Thoracic aorta (tissue), 2 donors: ENCODE data around the gene ZFP92. TPM values are rescaled to one million over a fixed set of nuclear protein-coding genes. Genes with fewer than 3 reads are reported as not detected.

Experiments
- ATAC-seq: fragments of 150-250 bp; one replicate; pipeline ENCODE4 v1.8.0; 2017; ENCODE audit warnings: low read depth; ENCODE audit not compliant: insufficient number of reproducible peaks, low FRiP score
- DNase-seq: peaks from one replicate; pipeline ENCODE4 v3.0.0-alpha.2; 2020; ENCODE audit warnings: low spot score
- H3K27ac ChIP-seq, 2 donors: fragments of 200-600 bp; sonication (generic); 1 replicate in 1 of 2; 2 replicates in 1 of 2; pipeline ENCODE4 v1.5.1; 2016; ENCODE audit warnings: mild to moderate bottlenecking in 2 of 2, moderate library complexity in 2 of 2
- H3K27me3 ChIP-seq: fragments of 200-600 bp; sonication (generic); replicated peaks from 2 replicates; pipeline ENCODE4 v1.6.0; 2016; ENCODE audit warnings: mild to moderate bottlenecking; ENCODE audit not compliant: insufficient read depth
- H3K36me3 ChIP-seq: fragments of 200-600 bp; sonication (generic); one replicate; pipeline ENCODE4 v1.5.1; 2016
- H3K4me1 ChIP-seq, 2 donors: fragments of 200-600 bp; sonication (generic); 1 replicate in 1 of 2; 2 replicates in 1 of 2; pipeline versions ENCODE4 v1.5.1 to v1.6.0; 2016; ENCODE audit warnings: low read depth in 2 of 2, mild to moderate bottlenecking in 1 of 2; ENCODE audit not compliant: control insufficient read depth in 1 of 2
- H3K4me3 ChIP-seq: fragments of 200-600 bp; sonication (generic); 2 replicates; pipeline ENCODE4 v1.5.1; 2016; ENCODE audit warnings: mild to moderate bottlenecking
- H3K9me3 ChIP-seq: fragments of 200-600 bp; sonication (generic); 2 replicates; pipeline ENCODE4 v1.5.1; 2016
- CTCF ChIP-seq: fragments of 200-600 bp; sonication (generic); IDR thresholded peaks from one replicate; pipeline ENCODE4 v1.5.1; 2019; ENCODE audit warnings: antibody characterized with exemption
- total RNA-seq, 2 donors: library from RNA; depleted of rRNA; stranded (reverse); fragments of >200 nt; gene quantifications; one replicate each; pipeline versions ENCODE4 v1.1.0 to v1.2.3, GENCODE V29; 2016

ZFP92 gene
- total RNA-seq, 2 donors from 2014 or later, result 0.95 to 1.2 TPM

- Histone ChIP-seq H3K4me1 (no peaks in the 10 kb centered on the region), H3K27ac (no peak overlapping the region), H3K27me3 (no peaks in the 10 kb centered on the region), H3K9me3 (no peaks in the 10 kb centered on the region), H3K4me3 (no peak overlapping the region), H3K36me3 (peaks cover 2% of the 10 kb centered on the region)
- ATAC-seq, result no peak
- no peak for TF ChIP-seq CTCF
- DNase-seq, result no peak
Observed at GRCh38 chrX:153454901-153455550, 43.8 kb downstream of the ZFP92 start.

GRCh38 chrX:153455571-153455970 lies 44.3 kb downstream of the ZFP92 start:
- ATAC-seq, result no peak
- H3K4me1 ChIP-seq, result no peaks in the 10 kb centered on the region
- DNase-seq, result no peak
- no peaks in the 10 kb centered on the region for H3K27me3 ChIP-seq
- H3K27ac ChIP-seq, result no peak overlapping the region
- peaks cover 2% of the 10 kb centered on the region for H3K36me3 ChIP-seq
- H3K9me3 ChIP-seq, result no peaks in the 10 kb centered on the region
- H3K4me3 ChIP-seq, result no peak overlapping the region
- TF ChIP-seq CTCF, result no peak

GRCh38 chrX:153456161-153456560 lies 44.9 kb downstream of the ZFP92 start:
- Histone ChIP-seq H3K4me1 (no peaks in the 10 kb centered on the region), H3K27ac (no peak overlapping the region), H3K36me3 (peaks cover 2% of the 10 kb centered on the region), H3K9me3 (no peaks in the 10 kb centered on the region), H3K4me3 (no peak overlapping the region), H3K27me3 (no peaks in the 10 kb centered on the region)
- ATAC-seq (no peak), DNase-seq (no peak)
- TF ChIP-seq CTCF, result no peak

- no peak for ATAC-seq
- H3K27me3 ChIP-seq, result no peaks in the 10 kb centered on the region
Observed at GRCh38 chrX:153456704-153457103, 45.4 kb downstream of the ZFP92 start.

More at GRCh38 chrX:153456704-153457103, 45.4 kb downstream of the ZFP92 start:
- Histone ChIP-seq H3K4me3 (no peak overlapping the region), H3K27ac (no peak overlapping the region), H3K4me1 (no peaks in the 10 kb centered on the region), H3K36me3 (peaks cover 2% of the 10 kb centered on the region), H3K9me3 (no peaks in the 10 kb centered on the region)
- no peak for DNase-seq
- TF ChIP-seq CTCF, result no peak
